Measurements from ENCODE around the gene RNF215. TPM values are rescaled to one million over a fixed set of nuclear protein-coding genes. Genes with fewer than 3 reads are reported as not detected.
"Not testable (repeated sequence)": the region's sequence is repeated elsewhere in the genome, so short reads cannot be mapped to it uniquely, and the experiment has no call there.

Gene RNF215
- total RNA-seq, 3 donors from 2014 or later = 3.9 to 5.1 (median 4.4) TPM

DNA sequence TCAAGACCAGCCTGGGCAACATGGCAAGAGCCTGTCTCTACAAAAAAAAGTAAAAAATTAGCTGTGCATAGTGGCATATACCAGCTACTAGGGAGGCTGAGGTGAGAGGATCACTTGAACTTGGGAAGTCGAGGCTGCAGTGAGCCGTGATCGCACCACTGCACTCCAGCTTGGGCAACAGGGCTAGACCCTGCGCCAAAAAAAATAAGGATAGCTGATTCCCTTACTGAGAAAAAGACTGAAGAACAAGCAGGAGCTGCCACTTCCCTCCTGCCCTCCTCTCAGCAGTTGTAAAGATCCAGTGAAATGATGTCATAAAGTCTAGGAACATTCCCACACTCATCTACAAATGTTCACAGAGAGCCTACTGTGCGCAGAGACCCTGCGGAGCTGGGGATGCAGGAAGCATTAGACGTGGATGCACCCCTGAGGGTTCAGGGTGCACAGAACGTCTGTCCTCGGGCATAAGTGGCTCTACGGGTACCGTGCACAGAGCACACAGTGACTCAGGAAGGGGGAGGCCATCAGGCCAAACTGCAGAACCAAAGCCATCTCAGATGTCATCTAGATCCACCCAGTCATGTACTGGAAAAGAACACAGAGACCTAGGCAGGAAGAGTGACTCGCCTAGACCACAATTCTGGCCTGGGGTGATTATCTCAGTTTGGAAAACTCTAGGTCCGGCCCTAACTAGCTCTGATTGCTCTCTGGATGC is 21.3 kb upstream of the RNF215 start:
- no peak for ATAC-seq

DNA sequence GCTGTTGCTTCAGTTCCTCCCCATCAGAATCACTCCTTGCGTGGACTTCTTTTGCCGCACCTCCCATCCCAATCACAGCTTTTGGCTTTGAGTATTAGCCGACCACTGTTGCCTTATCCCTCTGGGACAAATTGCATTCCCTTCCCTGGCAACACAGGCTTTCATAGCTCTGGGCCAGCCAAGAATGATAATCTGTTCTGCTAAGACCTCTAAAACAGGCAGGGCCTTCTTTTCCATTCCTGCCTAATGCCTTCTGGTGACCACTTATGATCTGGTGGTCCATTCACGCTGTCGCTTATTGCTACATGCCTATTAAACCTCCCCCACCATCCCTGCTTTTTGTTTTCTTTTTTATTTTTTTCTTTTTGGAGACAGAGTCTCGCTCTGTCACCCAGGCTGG is 19.2 kb upstream of the RNF215 start:
- H3K4me3 Mint-ChIP-seq = no peak overlapping the region
- no peaks in the 10 kb centered on the region for H3K4me1 Mint-ChIP-seq (ENCODE audit: low read depth)
- DNase-seq = no peak
- H3K9me3 Mint-ChIP-seq = no peaks in the 10 kb centered on the region
- H3K36me3 Mint-ChIP-seq (ENCODE audit: insufficient read depth) = peaks cover 16% of the 10 kb centered on the region
- no peak for ATAC-seq
- no peaks in the 10 kb centered on the region for H3K27me3 Mint-ChIP-seq (ENCODE audit: low read depth)

More for the DNA sequence above, 21.3 kb upstream of the RNF215 start:
- Mint-ChIP-seq H3K27me3 (ENCODE audit: low read depth) (no peaks in the 10 kb centered on the region), H3K4me3 (no peak overlapping the region), H3K4me1 (ENCODE audit: low read depth) (peaks cover 8% of the 10 kb centered on the region), H3K9me3 (no peaks in the 10 kb centered on the region), H3K36me3 (ENCODE audit: insufficient read depth) (peaks cover 28% of the 10 kb centered on the region)
- no peak for DNase-seq

DNA sequence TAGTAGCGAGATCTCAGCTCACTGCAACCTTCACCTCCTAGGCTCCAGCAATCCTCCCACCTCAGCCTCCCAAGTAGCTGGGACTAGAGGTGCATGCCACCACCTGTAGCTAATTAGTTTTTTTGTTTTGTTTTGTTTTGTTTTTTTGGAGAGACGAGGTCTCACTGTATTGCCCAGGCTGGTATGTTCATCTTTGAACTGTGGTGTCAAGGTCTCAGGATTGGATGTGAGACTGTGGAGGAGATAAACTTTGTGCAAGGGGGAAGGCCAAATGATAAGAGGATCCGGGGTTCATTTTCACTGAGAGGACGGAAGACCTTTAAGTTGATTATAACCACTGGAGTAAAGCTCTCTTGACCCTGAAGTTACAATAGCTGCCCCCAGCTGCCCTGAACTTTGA is 18.5 kb upstream of the RNF215 start:
- ATAC-seq (no peak), DNase-seq (no peak)
- no peaks in the 10 kb centered on the region for H3K27me3 Mint-ChIP-seq (ENCODE audit: low read depth)
- no peaks in the 10 kb centered on the region for H3K9me3 Mint-ChIP-seq
- H3K4me1 Mint-ChIP-seq (ENCODE audit: low read depth) = no peaks in the 10 kb centered on the region
- peaks cover 11% of the 10 kb centered on the region for H3K36me3 Mint-ChIP-seq (ENCODE audit: insufficient read depth)
- no peak overlapping the region for H3K4me3 Mint-ChIP-seq

DNA sequence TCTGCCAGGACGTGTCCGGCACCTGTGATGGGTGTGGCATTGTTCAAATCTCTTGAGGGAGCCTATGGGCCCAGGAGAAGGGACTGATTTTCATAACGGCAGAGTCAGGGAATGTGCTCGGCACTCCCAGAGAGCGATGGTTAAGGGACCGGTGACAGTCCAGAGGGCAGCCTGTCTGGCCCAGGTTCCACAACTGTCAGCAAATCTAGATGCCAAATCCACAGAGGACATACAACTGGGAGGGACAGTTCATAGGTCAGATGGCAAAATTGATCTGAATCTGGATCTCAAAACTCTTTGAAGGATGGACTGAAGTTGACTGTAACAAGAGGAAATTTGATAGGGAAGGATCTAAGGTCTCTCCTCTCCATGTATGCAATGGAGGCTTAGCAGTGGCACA is 17.1 kb upstream of the RNF215 start:
- H3K36me3 Mint-ChIP-seq (ENCODE audit: insufficient read depth) = peaks cover 8% of the 10 kb centered on the region
- DNase-seq = no peak
- no peak for ATAC-seq
- no peaks in the 10 kb centered on the region for H3K9me3 Mint-ChIP-seq
- no peaks in the 10 kb centered on the region for H3K4me1 Mint-ChIP-seq (ENCODE audit: low read depth)
- no peaks in the 10 kb centered on the region for H3K27me3 Mint-ChIP-seq (ENCODE audit: low read depth)
- no peak overlapping the region for H3K4me3 Mint-ChIP-seq

DNA sequence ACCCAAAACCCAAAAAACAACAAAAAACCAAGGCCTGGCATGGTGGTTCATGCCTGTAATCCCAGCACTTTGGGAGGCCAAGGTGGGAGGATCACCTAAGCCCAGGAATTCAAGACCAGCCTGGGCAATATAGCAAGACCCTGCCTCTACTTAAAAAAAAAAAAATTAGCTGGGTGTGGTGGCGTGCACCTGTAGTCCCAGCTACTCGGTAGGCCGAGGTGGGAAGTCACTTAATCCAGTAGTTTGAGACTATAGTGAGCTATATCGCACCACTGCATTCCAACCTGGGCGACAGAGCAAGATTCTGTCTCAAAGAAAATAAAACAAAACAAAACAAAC is 15.5 kb upstream of the RNF215 start:
- not testable (repeated sequence) for ATAC-seq; H3K36me3 Mint-ChIP-seq (ENCODE audit: insufficient read depth); DNase-seq; H3K4me3 Mint-ChIP-seq; H3K9me3 Mint-ChIP-seq; H3K27me3 Mint-ChIP-seq (ENCODE audit: low read depth)
- peaks cover 14% of the 10 kb centered on the region for H3K4me1 Mint-ChIP-seq (ENCODE audit: low read depth)

DNA sequence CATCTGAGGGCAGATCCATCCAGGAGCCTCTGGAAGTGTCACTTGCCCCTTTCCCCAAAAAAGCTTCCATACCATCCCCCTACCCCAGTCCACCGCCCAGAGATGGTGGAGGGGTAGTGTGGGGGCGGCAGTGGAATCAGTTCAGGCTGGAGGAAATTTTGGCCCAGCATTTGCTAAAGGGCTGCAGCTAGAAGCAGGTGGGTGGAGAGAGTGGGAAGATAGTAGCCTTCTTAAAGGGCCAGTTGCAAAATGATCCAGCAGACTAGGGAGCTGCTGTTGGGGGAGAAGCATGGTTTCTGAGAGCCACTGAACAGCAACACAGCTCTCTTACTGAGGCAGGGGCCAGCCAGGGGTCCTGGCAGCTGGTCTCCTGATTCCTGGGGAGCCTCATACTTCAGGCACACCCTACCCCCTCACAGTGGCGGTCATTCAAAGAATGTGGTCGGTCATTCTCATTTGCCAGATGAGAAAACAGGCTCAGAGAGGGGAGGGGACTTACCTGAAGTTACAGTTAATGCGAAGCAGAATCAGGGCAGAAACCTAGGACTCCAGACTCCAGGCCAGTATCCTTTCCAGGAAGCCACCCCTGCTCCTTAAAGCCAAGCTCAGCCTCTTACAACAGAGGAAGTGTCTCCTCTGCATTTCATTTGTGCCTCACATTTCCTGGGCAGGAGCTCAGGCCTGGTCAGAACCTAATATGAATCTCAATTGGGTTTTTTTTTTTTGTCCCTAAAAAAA is 15.0 kb upstream of the RNF215 start:
- H3K4me1 Mint-ChIP-seq (ENCODE audit: low read depth) = peaks cover 16% of the 10 kb centered on the region
- ATAC-seq = no peak
- no peaks in the 10 kb centered on the region for H3K9me3 Mint-ChIP-seq
- peaks cover 5% of the 10 kb centered on the region for H3K36me3 Mint-ChIP-seq (ENCODE audit: insufficient read depth)
- no peaks in the 10 kb centered on the region for H3K27me3 Mint-ChIP-seq (ENCODE audit: low read depth)
- no peak overlapping the region for H3K4me3 Mint-ChIP-seq
- DNase-seq = no peak

DNA sequence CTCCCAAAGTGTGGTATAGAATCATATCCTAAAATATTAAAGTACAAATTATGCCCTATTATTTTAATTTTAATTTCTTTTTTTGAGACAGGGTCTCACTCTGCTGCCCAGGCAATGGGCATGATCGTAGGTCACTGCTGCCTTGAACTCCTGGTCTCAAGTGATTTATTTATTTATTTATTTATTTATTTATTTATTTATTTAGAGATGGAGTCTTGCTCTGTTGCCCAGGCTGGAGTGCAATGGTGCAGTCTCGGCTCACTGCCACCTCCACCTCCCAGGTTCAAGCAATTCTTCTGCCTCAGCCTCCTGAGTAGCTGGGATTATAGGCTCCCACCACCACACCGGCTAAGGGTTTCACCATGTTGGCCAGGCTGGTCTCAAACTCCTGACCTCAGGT is 13.8 kb upstream of the RNF215 start:
- H3K4me3 Mint-ChIP-seq; H3K36me3 Mint-ChIP-seq (ENCODE audit: insufficient read depth); H3K27me3 Mint-ChIP-seq (ENCODE audit: low read depth); H3K9me3 Mint-ChIP-seq; ATAC-seq; DNase-seq: not testable (repeated sequence)
- H3K4me1 Mint-ChIP-seq (ENCODE audit: low read depth) = peaks cover 24% of the 10 kb centered on the region

DNA sequence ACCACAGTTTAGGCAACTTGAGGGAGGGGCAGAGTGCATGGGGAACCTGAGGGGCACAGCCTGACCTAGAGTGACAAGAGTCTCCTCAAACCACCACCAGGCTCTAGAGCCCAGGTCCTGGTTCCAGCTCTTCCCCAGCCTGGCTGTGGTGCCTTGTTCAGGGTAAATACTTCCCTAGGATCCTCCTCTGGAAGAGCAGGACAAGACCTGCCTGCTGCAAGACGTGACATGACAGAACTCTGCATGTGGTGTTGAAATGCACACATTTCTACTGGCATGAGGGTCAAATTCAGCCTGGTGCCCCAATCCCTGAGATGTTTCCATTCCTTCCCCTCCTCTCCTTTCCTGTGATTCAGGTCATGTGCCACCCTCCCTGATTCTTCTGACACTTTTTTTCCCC is 12.9 kb upstream of the RNF215 start:
- DNase-seq (no peak), ATAC-seq (no peak)

DNA sequence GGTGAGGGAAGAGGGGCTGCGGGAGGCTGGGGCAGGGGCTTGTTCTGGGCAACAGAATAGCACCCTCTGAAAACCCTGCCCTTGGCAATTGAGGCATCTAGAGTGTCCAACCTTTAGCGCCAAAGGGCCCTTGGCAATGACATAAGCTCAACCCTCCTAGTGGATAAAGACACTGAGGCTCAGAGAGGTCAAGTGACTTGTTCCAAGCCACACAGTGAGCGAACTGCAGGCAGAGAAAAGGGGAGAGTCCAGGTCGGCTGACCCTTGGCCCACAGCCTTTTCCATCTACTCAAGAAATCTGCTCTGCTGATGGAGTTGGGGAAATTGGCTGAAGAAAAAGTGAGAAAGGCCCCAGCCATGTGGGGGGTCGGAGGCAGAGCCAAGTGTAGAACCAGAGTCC is 12.5 kb upstream of the RNF215 start:
- Mint-ChIP-seq H3K4me1 (ENCODE audit: low read depth) (peaks cover 28% of the 10 kb centered on the region), H3K9me3 (no peaks in the 10 kb centered on the region), H3K36me3 (ENCODE audit: insufficient read depth) (no peaks in the 10 kb centered on the region), H3K4me3 (no peak overlapping the region), H3K27me3 (ENCODE audit: low read depth) (peaks cover 4% of the 10 kb centered on the region)
- DNase-seq (no peak), ATAC-seq (no peak)

More for the DNA sequence above, 12.9 kb upstream of the RNF215 start:
- Mint-ChIP-seq H3K4me1 (ENCODE audit: low read depth) (peaks cover 28% of the 10 kb centered on the region), H3K9me3 (no peaks in the 10 kb centered on the region), H3K36me3 (ENCODE audit: insufficient read depth) (no peaks in the 10 kb centered on the region), H3K27me3 (ENCODE audit: low read depth) (peaks cover 4% of the 10 kb centered on the region), H3K4me3 (no peak overlapping the region)

DNA sequence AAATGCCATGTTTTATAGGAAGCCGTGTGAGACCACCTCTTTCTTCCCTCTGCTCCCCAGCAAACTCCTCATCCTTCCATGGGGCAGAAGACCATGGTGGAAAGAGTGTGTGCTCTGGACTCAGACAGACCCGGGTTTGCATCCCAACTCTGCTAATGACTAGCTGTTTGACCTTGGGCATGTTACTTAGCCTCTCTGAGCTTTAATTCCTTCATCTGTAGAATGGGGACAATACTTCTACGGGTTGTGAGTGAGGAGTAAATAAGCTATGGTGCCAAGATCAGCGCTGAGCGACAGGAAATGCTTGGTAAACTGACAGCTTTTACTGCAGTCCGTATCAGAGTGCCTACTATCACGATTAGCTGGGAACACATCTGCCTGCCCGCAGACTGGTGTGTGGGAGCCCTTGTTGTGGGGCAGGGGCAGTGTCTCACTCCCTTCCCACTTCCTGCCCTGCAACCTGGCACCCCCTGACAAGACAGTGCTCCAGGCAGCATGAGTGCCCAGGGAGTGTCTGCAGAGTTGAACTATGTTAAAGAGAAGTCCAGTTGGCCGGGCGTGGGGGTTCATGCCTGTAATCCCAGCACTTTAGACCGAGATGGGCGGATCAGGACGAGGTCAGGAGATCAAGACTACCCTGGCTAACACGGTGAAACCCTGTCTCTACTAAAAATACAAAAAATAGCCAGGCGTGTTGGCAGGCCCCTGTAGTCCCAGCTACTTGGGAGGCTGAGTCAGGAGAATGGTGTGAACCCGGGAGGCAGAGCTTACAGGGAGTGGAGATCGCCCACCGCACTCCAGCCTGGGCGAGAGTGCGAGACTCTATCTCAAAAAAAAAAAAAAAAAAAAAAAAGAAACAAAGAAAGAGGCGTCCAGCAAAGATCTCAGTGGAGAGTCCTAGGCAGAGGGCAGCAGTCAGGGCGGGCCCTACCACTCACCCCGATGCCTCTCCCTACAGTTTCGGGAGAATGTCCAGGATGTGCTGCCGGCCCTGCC is 11.8 kb upstream of the RNF215 start:
- DNase-seq (no peak), ATAC-seq (no peak)
- H3K9me3 Mint-ChIP-seq = no peaks in the 10 kb centered on the region
- H3K4me1 Mint-ChIP-seq (ENCODE audit: low read depth) = peaks cover 28% of the 10 kb centered on the region
- H3K4me3 Mint-ChIP-seq = peak overlapping the region; percentile 77
- H3K27me3 Mint-ChIP-seq (ENCODE audit: low read depth) = peaks cover 4% of the 10 kb centered on the region
- H3K36me3 Mint-ChIP-seq (ENCODE audit: insufficient read depth) = no peaks in the 10 kb centered on the region

DNA sequence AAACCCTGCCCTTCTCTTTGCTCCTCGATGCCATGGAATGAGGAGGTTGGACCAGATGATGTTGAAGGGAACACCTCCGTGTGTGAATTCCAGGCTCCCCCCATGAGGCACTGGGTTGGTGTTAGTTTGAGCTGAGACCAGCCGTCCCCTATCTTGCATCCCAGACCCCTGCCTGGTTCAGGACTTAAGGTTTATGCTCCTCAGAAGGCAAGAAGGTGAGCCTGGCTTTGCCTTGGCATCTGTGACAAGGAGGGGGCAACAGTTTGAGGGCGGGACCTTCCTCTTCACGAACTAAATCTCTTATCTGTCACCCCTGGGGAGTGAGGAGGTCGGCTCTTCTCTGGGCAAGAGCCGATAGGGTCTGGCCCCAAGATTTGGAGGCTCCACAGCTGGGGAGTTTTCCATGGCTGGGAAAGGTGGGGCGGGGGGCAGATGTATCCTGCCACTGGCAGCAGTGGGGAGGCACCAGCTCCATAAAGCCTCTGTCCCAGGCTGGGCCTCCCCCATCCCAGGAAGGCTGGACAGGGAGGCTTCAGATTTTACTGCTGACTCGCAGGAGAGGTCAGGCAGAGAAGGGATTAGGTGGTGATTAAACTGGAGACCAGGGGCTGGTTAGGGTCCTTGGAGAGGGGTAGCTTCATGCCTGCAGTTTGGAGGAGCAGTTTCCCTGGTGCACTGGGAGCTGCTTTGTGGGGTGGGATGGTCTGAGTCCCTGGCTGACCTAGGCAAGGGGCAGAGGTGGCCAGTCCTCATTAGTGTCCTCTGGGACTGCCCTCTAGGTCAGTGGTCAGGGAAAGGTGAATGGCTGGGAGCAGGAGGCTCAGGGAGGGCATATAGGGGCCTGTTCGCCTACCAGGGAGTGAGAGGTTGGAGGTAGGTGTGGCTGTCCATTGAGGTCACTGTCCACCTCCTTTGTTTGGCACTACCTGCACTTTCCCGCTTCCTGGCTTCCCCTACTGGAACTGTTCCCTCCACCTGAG is 10.7 kb upstream of the RNF215 start:
- ATAC-seq (peak in 1 of 2 donors; percentile 4), DNase-seq (no peak)
- peak overlapping the region; percentile 77 for H3K4me3 Mint-ChIP-seq
- H3K36me3 Mint-ChIP-seq (ENCODE audit: insufficient read depth) = no peaks in the 10 kb centered on the region
- H3K4me1 Mint-ChIP-seq (ENCODE audit: low read depth) = peaks cover 29% of the 10 kb centered on the region
- peaks cover 4% of the 10 kb centered on the region for H3K27me3 Mint-ChIP-seq (ENCODE audit: low read depth)
- H3K9me3 Mint-ChIP-seq = no peaks in the 10 kb centered on the region

DNA sequence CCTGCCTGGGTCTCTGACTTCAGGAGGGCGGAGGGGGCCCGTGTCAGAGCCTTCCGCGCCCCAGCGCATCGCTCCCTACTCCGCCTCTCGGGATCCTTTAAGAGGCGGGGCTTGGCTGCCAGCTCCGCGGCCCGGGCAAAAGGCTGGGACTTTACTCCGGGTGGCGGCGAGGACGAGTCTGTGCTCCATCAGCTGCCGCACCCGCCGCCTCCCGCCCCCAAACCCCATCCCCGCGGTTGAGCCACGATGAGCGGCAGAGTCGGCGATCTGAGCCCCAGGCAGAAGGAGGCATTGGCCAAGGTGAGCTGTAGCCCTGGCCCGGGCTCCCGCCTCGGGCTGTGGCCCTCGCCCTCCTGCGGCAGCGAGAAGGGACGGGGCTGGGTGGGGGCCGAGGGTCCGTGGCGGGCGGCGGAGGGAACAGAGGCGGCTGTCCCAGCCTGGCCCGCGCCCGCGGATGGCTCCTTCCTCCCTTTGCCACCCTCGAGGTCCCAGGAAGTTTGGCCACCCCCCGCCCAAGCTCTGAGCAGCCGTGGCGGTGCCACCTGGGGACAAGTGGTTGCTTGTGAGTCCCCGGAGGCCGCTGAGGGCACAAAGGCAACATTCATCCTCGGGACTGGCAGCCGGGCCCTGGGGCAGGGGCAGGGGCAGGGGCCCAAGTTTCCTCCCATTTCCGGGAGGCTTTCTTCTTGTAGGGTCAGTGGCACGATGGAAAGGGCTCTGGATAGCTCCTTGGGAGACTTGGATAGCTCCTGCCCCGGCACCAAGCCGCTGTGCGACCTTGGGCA is 9.9 kb upstream of the RNF215 start, which contains the start of gene SEC14L2:
Gene SEC14L2 (plus strand): TSS at position 148 of the 785 bp plus-strand sequence. CDS start 99 bp downstream, at position 247.
- H3K4me1 Mint-ChIP-seq (ENCODE audit: low read depth) = peaks cover 33% of the 10 kb centered on the region
- H3K36me3 Mint-ChIP-seq (ENCODE audit: insufficient read depth) = no peaks in the 10 kb centered on the region
- ATAC-seq (peak; percentile 93 to 94), DNase-seq (peak; percentile 61)
- peak within 1 kb of the TSS; percentile 87 for H3K4me3 Mint-ChIP-seq
- H3K27me3 Mint-ChIP-seq (ENCODE audit: low read depth) = peaks cover 4% of the 10 kb centered on the region
- H3K9me3 Mint-ChIP-seq = no peaks in the 10 kb centered on the region

DNA sequence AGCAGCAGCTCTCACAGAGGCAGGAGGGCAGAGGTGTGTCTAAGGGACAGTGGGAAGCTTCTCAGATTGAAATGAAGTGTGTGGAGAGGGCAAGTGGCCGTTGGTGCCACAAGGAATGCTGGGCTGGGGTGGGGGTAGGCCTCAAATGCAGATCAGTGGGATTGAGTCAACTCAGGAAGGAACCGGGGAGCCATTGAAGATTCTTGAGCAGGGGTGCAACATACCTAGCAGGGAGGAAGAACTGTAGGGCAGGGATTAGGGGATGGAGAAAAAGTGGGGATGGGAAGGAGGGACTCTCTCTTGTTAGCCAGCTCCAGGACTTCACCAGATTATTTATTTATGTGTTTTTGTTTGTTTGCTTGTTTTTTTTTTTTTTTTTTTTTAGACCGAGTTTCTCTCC is 6.7 kb upstream of the RNF215 start:
- no peaks in the 10 kb centered on the region for H3K36me3 Mint-ChIP-seq (ENCODE audit: insufficient read depth)
- H3K4me3 Mint-ChIP-seq = no peak overlapping the region
- DNase-seq (no peak), ATAC-seq (no peak)
- H3K4me1 Mint-ChIP-seq (ENCODE audit: low read depth) = peaks cover 39% of the 10 kb centered on the region
- H3K9me3 Mint-ChIP-seq = no peaks in the 10 kb centered on the region
- peaks cover 4% of the 10 kb centered on the region for H3K27me3 Mint-ChIP-seq (ENCODE audit: low read depth)

Data from activated T-cell treated with anti-CD3 and anti-CD28 coated beads, Interleukin-2, amount 50 U/mL, for 4 hours (primary cell).